ENCODE results near the gene LGR4. TPM values are rescaled to one million over a fixed set of nuclear protein-coding genes. Genes with fewer than 3 reads are reported as not detected.

LGR4 gene
- total RNA-seq, 5 donors from 2014 or later (not counting 1 experiment from before 2014, with no cell fraction given), result 0.68 to 2.4 (median 1.2) TPM

GRCh38 chr11:27406498-27407354 lies 65.9 kb downstream of the LGR4 start:
- no peaks in the 10 kb centered on the region for H3K36me3 Mint-ChIP-seq
- no peak overlapping the region for H3K4me3 Mint-ChIP-seq
- CTCF ChIA-PET, result no interaction called here
- ATAC-seq (replicated peaks in 1 of 4), result no peak
- no peak overlapping the region for H3K27ac ChIP-seq (ENCODE audit: low read length)
- WGBS (ENCODE audit: insufficient coverage), result no CpG with 5 or more reads among the region's 3 CpGs
- peaks cover 0 to 3% of the 10 kb centered on the region in 2 experiments for H3K27me3 ChIP-seq (replicated peaks in 1 of 2; ENCODE audit: control insufficient read depth in 2 of 2, extremely low read depth in 1 of 2, insufficient read depth in 2 of 2, low read length in 1 of 2)
- H3K9me3 ChIP-seq, result no peaks in the 10 kb centered on the region
- H3K27ac Mint-ChIP-seq, result no peak overlapping the region
- no peak for DNase-seq
- peaks cover 0 to 5% of the 10 kb centered on the region in 2 donors for H3K27me3 Mint-ChIP-seq
- H3K4me3 ChIP-seq (ENCODE audit: control insufficient read depth in 1 of 2, extremely low read depth in 1 of 2, low read length in 1 of 2), result no peak overlapping the region
- no peaks in the 10 kb centered on the region for H3K9me3 Mint-ChIP-seq
- POLR2A ChIA-PET, result no interaction called here
- no peaks in the 10 kb centered on the region for H3K36me3 ChIP-seq (ENCODE audit: control insufficient read depth in 2 of 2, extremely low read depth in 1 of 2, insufficient read depth in 1 of 2, low read length in 1 of 2)
- no peaks in the 10 kb centered on the region for H3K4me1 ChIP-seq (ENCODE audit: control insufficient read depth in 1 of 2, extremely low read depth in 1 of 2, insufficient read depth in 2 of 2, low read length in 2 of 2)
- H3K4me1 Mint-ChIP-seq, result no peaks in the 10 kb centered on the region

GRCh38 chr11:27405134-27405533 lies 67.5 kb downstream of the LGR4 start:
- H3K36me3 ChIP-seq (ENCODE audit: control insufficient read depth in 2 of 2, extremely low read depth in 1 of 2, insufficient read depth in 1 of 2, low read length in 1 of 2), result no peaks in the 10 kb centered on the region
- no peak overlapping the region for H3K4me3 ChIP-seq (ENCODE audit: control insufficient read depth in 1 of 2, extremely low read depth in 1 of 2, low read length in 1 of 2)
- no peak overlapping the region for H3K27ac ChIP-seq (ENCODE audit: low read length)
- no peaks in the 10 kb centered on the region for H3K9me3 ChIP-seq
- no peaks in the 10 kb centered on the region for H3K36me3 Mint-ChIP-seq
- no peaks in the 10 kb centered on the region for H3K4me1 ChIP-seq (ENCODE audit: control insufficient read depth in 1 of 2, extremely low read depth in 1 of 2, insufficient read depth in 2 of 2, low read length in 2 of 2)
- ATAC-seq (replicated peaks in 1 of 4) (no peak), DNase-seq (no peak)
- H3K9me3 Mint-ChIP-seq, result no peaks in the 10 kb centered on the region
- ChIA-PET POLR2A (no interaction called here), CTCF (no interaction called here)
- no peaks in the 10 kb centered on the region for H3K4me1 Mint-ChIP-seq
- H3K4me3 Mint-ChIP-seq, result no peak overlapping the region
- H3K27ac Mint-ChIP-seq, result no peak overlapping the region
- 84% methylated on average over 3 of the region's 3 CpGs for whole genome bisulfite sequencing (ENCODE audit: insufficient coverage)
- H3K27me3 Mint-ChIP-seq, result peaks cover 0 to 5% of the 10 kb centered on the region in 2 donors
- peaks cover 0 to 3% of the 10 kb centered on the region in 2 experiments for H3K27me3 ChIP-seq (replicated peaks in 1 of 2; ENCODE audit: control insufficient read depth in 2 of 2, extremely low read depth in 1 of 2, insufficient read depth in 2 of 2, low read length in 1 of 2)

GRCh38 chr11:27404427-27404826 lies 68.2 kb downstream of the LGR4 start:
- no peak overlapping the region for H3K27ac ChIP-seq (ENCODE audit: low read length)
- H3K9me3 ChIP-seq, result no peaks in the 10 kb centered on the region
- Mint-ChIP-seq H3K27me3 (peaks cover 0 to 1% of the 10 kb centered on the region in 2 donors), H3K36me3 (no peaks in the 10 kb centered on the region), H3K9me3 (no peaks in the 10 kb centered on the region), H3K27ac (no peak overlapping the region), H3K4me3 (no peak overlapping the region), H3K4me1 (no peaks in the 10 kb centered on the region)
- no peaks in the 10 kb centered on the region for H3K36me3 ChIP-seq (ENCODE audit: control insufficient read depth in 2 of 2, extremely low read depth in 1 of 2, insufficient read depth in 1 of 2, low read length in 1 of 2)
- H3K27me3 ChIP-seq (replicated peaks in 1 of 2; ENCODE audit: control insufficient read depth in 2 of 2, extremely low read depth in 1 of 2, insufficient read depth in 2 of 2, low read length in 1 of 2), result peaks cover 0 to 3% of the 10 kb centered on the region in 2 experiments
- DNase-seq, result no peak
- WGBS (ENCODE audit: insufficient coverage), result 77% methylated on average over 1 of the region's 2 CpGs
- ChIA-PET CTCF (no interaction called here), POLR2A (no interaction called here)
- no peaks in the 10 kb centered on the region for H3K4me1 ChIP-seq (ENCODE audit: control insufficient read depth in 1 of 2, extremely low read depth in 1 of 2, insufficient read depth in 2 of 2, low read length in 2 of 2)
- no peak for ATAC-seq (replicated peaks in 1 of 4)
- no peak overlapping the region for H3K4me3 ChIP-seq (ENCODE audit: control insufficient read depth in 1 of 2, extremely low read depth in 1 of 2, low read length in 1 of 2)

GRCh38 chr11:27403195-27403594 lies 69.4 kb downstream of the LGR4 start:
- Mint-ChIP-seq H3K9me3 (no peaks in the 10 kb centered on the region), H3K36me3 (no peaks in the 10 kb centered on the region), H3K27me3 (no peaks in the 10 kb centered on the region), H3K27ac (no peak overlapping the region), H3K4me1 (no peaks in the 10 kb centered on the region), H3K4me3 (no peak overlapping the region)
- Histone ChIP-seq H3K27me3 (replicated peaks in 1 of 2; ENCODE audit: control insufficient read depth in 2 of 2, extremely low read depth in 1 of 2, insufficient read depth in 2 of 2, low read length in 1 of 2) (peaks cover 0 to 3% of the 10 kb centered on the region in 2 experiments), H3K4me1 (ENCODE audit: control insufficient read depth in 1 of 2, extremely low read depth in 1 of 2, insufficient read depth in 2 of 2, low read length in 2 of 2) (no peaks in the 10 kb centered on the region), H3K27ac (ENCODE audit: low read length) (no peak overlapping the region), H3K9me3 (no peaks in the 10 kb centered on the region), H3K36me3 (ENCODE audit: control insufficient read depth in 2 of 2, extremely low read depth in 1 of 2, insufficient read depth in 1 of 2, low read length in 1 of 2) (no peaks in the 10 kb centered on the region), H3K4me3 (ENCODE audit: control insufficient read depth in 1 of 2, extremely low read depth in 1 of 2, low read length in 1 of 2) (no peak overlapping the region)
- CTCF ChIA-PET, result no interaction called here
- POLR2A ChIA-PET, result no interaction called here
- no peak for DNase-seq
- WGBS (ENCODE audit: insufficient coverage), result 80% methylated on average over 1 of the region's 2 CpGs
- no peak for ATAC-seq (replicated peaks in 1 of 4)

GRCh38 chr11:27402450-27402849 lies 70.1 kb downstream of the LGR4 start:
- H3K36me3 Mint-ChIP-seq, result no peaks in the 10 kb centered on the region
- Histone ChIP-seq H3K36me3 (ENCODE audit: control insufficient read depth in 2 of 2, extremely low read depth in 1 of 2, insufficient read depth in 1 of 2, low read length in 1 of 2) (no peaks in the 10 kb centered on the region), H3K4me3 (ENCODE audit: control insufficient read depth in 1 of 2, extremely low read depth in 1 of 2, low read length in 1 of 2) (no peak overlapping the region), H3K9me3 (no peaks in the 10 kb centered on the region), H3K4me1 (ENCODE audit: control insufficient read depth in 1 of 2, extremely low read depth in 1 of 2, insufficient read depth in 2 of 2, low read length in 2 of 2) (no peaks in the 10 kb centered on the region), H3K27me3 (replicated peaks in 1 of 2; ENCODE audit: control insufficient read depth in 2 of 2, extremely low read depth in 1 of 2, insufficient read depth in 2 of 2, low read length in 1 of 2) (peaks cover 0 to 3% of the 10 kb centered on the region in 2 experiments), H3K27ac (ENCODE audit: low read length) (no peak overlapping the region)
- H3K4me1 Mint-ChIP-seq, result no peaks in the 10 kb centered on the region
- ATAC-seq (replicated peaks in 1 of 4), result no peak
- POLR2A ChIA-PET, result no interaction called here
- no peak overlapping the region for H3K27ac Mint-ChIP-seq
- no CpG with 5 or more reads among the region's 2 CpGs for WGBS (ENCODE audit: insufficient coverage)
- H3K27me3 Mint-ChIP-seq, result peaks cover 0 to under 1% of the 10 kb centered on the region in 2 donors
- CTCF ChIA-PET, result no interaction called here
- no peaks in the 10 kb centered on the region for H3K9me3 Mint-ChIP-seq
- H3K4me3 Mint-ChIP-seq, result no peak overlapping the region
- DNase-seq, result no peak

GRCh38 chr11:27401833-27402316 lies 70.7 kb downstream of the LGR4 start:
- DNase-seq, result no peak
- no peaks in the 10 kb centered on the region for H3K9me3 Mint-ChIP-seq
- no peaks in the 10 kb centered on the region for H3K4me1 ChIP-seq (ENCODE audit: control insufficient read depth in 1 of 2, extremely low read depth in 1 of 2, insufficient read depth in 2 of 2, low read length in 2 of 2)
- ChIA-PET CTCF (no interaction called here), POLR2A (no interaction called here)
- ATAC-seq (replicated peaks in 1 of 4), result no peak
- H3K4me3 Mint-ChIP-seq, result no peak overlapping the region
- H3K36me3 Mint-ChIP-seq, result no peaks in the 10 kb centered on the region
- H3K27me3 ChIP-seq (replicated peaks in 1 of 2; ENCODE audit: control insufficient read depth in 2 of 2, extremely low read depth in 1 of 2, insufficient read depth in 2 of 2, low read length in 1 of 2), result peaks cover 0 to 3% of the 10 kb centered on the region in 2 experiments
- WGBS (ENCODE audit: insufficient coverage), result 100% methylated on average over 2 of the region's 5 CpGs
- no peak overlapping the region for H3K27ac ChIP-seq (ENCODE audit: low read length)
- peaks cover 0 to 6% of the 10 kb centered on the region in 2 donors for H3K27me3 Mint-ChIP-seq
- no peak overlapping the region for H3K27ac Mint-ChIP-seq
- H3K4me3 ChIP-seq (ENCODE audit: control insufficient read depth in 1 of 2, extremely low read depth in 1 of 2, low read length in 1 of 2), result no peak overlapping the region
- no peaks in the 10 kb centered on the region for H3K4me1 Mint-ChIP-seq
- no peaks in the 10 kb centered on the region for H3K36me3 ChIP-seq (ENCODE audit: control insufficient read depth in 2 of 2, extremely low read depth in 1 of 2, insufficient read depth in 1 of 2, low read length in 1 of 2)
- H3K9me3 ChIP-seq, result no peaks in the 10 kb centered on the region
